GM18520 (cell line): ENCODE data around the gene MUC5B.
"Not testable (repeated sequence)": the region's sequence is repeated elsewhere in the genome, so short reads cannot be mapped to it uniquely, and the experiment has no call there.

Experiments
- ATAC-seq: cut with Tn5 transposase; IDR thresholded peaks from one replicate; pipeline ENCODE4 v1.9.1; 2021; ENCODE audit not compliant: unreplicated experiment

Gene MUC5B

DNA sequence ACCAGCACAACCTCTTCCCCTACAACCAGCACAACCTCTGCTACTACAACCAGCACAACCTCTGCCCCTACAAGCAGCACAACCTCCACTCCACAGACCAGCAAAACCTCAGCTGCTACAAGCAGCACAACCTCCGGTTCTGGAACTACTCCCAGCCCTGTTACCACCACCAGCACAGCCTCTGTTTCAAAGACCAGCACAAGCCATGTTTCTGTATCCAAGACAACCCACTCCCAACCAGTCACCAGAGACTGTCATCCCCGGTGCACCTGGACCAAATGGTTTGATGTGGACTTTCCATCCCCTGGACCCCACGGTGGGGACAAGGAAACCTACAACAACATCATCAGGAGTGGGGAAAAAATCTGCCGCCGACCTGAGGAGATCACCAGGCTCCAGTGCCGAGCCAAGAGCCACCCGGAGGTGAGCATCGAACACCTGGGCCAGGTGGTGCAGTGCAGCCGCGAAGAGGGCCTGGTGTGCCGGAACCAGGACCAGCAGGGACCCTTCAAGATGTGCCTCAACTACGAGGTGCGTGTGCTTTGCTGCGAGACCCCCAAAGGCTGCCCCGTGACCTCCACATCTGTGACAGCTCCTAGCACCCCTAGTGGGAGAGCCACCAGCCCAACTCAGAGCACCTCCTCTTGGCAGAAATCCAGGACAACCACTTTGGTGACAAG, 34.3 kb upstream of the MUC5B start:
- ATAC-seq, result not testable (repeated sequence)

DNA sequence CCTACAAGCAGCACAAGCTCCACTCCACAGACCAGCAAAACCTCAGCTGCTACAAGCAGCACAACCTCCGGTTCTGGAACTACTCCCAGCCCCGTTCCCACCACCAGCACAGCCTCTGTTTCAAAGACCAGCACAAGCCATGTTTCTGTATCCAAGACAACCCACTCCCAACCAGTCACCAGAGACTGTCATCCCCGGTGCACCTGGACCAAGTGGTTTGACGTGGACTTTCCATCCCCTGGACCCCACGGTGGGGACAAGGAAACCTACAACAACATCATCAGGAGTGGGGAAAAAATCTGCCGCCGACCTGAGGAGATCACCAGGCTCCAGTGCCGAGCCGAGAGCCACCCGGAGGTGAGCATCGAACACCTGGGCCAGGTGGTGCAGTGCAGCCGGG, 33.0 kb upstream of the MUC5B start:
- ATAC-seq, result not testable (repeated sequence)

DNA sequence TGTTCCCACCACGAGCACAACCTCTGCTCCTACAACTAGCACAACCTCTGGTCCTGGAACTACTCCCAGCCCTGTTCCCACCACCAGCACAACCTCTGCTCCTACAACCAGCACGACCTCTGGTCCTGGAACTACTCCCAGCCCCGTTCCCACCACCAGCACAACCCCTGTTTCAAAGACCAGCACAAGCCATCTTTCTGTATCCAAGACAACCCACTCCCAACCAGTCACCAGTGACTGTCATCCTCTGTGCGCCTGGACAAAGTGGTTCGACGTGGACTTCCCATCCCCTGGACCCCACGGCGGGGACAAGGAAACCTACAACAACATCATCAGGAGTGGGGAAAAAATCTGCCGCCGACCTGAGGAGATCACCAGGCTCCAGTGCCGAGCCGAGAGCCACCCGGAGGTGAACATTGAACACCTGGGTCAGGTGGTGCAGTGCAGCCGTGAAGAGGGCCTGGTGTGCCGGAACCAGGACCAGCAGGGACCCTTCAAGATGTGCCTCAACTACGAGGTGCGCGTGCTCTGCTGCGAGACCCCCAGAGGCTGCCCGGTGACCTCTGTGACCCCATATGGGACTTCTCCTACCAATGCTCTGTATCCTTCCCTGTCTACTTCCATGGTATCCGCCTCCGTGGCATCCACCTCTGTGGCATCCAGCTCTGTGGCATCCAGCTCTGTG, 30.9 kb upstream of the MUC5B start:
- ATAC-seq, result not testable (repeated sequence)

DNA sequence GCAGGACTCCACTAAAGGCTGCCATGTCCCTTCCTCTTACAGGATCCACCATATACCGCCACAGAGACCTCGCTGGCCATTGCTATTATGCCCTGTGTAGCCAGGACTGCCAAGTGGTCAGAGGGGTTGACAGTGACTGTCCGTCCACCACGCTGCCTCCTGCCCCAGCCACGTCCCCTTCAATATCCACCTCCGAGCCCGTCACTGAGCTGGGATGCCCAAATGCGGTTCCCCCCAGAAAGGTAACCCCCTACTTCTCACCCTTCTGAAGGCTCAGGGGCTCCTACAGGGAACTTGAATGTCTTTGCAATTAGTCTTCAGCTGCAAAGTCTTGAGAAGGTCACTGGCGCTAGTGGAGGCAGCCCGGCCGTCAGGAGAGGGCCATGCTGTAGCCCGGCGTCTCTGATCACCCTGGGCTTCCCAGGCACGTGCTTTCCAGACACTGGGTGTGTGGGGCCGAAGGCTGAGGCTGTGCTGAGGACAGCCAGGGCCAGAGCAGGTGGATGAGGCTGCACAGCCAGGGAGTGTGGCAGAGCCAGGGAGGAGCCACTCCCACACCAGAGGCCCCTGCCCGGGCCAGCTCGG, 30.0 kb upstream of the MUC5B start:
- no peak for ATAC-seq

DNA sequence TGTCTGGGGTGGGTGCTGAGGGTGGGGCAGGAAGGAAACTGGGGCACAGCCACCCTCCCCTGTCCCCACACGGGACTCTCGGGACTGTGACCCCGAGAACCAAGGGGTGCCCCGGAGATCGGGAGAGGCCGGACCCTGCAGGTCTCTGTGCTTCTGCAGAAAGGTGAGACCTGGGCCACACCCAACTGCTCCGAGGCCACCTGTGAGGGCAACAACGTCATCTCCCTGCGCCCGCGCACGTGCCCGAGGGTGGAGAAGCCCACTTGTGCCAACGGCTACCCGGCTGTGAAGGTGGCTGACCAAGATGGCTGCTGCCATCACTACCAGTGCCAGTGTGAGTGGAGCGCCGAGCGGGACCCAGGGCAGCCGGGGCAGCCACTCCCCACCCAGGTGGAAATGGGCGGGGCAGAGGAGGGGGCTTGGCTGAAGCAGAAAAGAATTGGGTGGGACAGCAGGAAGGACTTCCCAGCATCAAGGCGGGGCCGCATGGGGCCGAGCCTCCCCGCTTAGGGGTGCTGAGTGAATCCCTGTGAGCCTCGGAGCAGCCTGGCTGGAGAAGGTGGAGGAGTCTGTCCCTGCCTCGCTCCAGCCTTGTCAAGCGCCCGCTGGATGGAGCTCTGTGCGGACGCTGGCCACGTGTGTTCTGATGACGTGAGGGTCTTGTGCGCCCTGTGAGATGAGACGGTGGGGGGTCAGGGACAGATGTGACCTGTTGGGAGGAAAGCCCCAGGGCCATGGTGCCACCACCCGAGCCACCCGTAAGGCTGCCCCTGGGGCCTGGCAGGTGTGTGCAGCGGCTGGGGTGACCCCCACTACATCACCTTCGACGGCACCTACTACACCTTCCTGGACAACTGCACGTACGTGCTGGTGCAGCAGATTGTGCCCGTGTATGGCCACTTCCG, 29.3 kb upstream of the MUC5B start:
- ATAC-seq, result no peak

DNA sequence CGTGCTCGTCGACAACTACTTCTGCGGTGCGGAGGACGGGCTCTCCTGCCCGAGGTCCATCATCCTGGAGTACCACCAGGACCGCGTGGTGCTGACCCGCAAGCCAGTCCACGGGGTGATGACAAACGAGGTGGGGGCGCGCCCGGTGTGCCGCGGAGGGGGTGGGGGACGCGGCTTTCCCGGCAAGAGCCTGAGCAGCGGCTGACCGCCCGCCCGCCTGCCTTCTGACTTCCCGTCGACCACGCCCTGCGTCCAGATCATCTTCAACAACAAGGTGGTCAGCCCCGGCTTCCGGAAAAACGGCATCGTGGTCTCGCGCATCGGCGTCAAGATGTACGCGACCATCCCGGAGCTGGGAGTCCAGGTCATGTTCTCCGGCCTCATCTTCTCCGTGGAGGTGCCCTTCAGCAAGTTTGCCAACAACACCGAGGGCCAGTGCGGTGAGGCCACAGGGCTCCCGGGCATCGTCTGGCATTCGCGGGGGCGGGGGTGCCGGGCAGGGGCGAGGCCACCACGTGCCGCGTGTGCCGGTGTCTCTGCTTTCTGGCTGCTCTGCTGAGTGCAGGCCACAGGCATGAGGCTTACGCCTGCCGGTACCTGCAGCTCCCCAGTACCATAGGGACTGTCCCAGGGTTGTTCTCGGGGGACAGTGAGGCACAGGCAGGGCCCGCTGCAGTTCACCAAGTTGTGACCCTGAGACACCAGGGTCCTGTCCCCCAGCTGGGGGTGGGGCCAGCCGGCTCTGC, 28.5 kb upstream of the MUC5B start:
- no peak for ATAC-seq

DNA sequence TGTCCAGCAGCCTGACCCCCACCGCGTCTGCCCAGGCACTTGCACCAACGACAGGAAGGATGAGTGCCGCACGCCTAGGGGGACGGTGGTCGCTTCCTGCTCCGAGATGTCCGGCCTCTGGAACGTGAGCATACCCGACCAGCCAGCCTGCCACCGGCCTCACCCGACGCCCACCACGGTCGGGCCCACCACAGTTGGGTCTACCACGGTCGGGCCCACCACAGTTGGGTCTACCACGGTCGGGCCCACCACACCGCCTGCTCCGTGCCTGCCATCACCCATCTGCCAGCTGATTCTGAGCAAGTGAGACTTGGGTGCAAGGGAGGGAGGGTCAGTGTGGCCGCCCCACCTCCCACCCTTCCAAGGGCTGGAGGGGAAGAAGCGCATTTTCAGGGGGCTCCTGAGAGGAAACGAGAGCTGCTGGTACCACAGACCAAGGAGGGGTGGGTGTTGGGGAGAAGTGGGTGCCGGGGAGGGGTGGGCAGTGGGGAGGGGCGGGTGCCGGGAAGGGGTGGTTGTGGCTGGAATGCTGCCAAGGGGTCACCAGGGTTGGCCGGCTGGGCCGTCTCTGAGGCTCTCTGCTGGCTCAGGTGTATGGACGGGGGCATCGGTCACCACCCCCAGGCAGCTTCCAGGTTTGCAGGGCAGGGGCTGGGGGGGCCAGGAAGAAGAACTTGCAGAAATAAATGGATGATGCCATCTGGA, 27.7 kb upstream of the MUC5B start:
- no peak for ATAC-seq

DNA sequence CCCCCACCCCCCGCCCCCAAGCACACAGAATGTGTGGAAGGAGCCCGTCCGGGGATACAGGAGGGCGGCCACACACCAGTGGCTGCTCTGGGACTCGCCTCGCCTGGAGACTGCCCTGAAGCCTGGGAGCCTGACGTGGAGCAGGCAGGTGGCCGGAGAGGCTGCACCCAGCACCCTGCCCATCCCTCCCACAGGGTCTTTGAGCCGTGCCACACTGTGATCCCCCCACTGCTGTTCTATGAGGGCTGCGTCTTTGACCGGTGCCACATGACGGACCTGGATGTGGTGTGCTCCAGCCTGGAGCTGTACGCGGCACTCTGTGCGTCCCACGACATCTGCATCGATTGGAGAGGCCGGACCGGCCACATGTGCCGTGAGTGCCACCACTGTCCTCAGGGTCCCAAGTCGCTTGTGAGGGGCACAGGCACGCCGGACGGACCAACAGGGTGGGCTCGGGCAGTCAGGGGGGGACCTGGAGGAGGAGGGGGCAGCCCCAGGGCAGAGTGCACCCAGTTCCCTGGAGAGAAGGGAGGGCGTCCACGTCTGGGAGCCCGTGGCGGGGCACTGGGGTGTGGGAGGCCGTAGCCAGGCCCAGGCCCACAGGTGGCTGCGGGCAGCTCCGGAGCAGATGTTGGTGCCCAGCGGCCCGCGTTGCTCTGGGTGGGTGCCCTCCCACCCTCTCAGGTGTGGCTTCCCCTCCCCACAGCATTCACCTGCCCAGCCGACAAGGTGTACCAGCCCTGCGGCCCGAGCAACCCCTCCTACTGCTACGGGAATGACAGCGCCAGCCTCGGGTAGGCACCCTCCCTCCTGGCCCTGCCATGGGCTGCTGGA, 27.0 kb upstream of the MUC5B start:
- no peak for ATAC-seq

DNA sequence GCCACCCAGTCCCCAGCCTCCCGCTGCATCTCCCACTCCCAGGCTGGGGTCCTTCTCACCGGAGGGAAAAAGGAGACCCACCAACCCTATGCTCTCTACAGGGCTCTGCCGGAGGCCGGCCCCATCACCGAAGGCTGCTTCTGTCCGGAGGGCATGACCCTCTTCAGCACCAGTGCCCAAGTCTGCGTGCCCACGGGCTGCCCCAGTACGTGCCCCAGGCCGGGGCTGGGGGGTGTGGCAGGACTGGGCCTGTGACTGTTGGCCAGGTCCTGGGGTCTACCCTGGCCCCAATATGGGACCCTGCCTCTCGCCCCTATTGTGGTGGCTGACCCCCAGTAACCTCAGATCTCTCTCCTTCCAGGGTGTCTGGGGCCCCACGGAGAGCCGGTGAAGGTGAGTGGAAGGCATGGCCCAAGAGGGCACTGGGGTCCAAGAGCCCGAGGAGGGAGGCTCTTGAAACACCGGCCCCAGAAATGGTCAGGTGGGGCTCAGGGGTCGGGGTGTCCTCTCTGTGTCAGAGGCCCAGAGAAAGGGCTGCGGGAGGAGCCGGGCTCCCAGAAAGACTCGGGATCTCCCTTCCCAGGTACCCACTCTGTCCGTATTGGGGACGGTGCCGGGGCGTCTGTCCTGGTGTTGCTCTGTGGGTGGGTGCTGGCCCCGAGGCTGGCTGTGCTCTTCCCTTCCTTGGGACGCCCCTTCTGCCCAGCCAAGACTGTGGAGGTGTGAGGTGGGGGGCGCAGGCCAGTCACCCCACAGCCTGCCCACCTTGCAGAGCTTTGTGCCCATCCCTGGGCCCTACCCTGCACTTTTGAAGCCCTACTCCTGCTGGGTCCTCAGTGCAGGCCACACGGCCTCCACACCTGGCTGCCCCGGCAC, 26.1 kb upstream of the MUC5B start:
- ATAC-seq, result no peak

DNA sequence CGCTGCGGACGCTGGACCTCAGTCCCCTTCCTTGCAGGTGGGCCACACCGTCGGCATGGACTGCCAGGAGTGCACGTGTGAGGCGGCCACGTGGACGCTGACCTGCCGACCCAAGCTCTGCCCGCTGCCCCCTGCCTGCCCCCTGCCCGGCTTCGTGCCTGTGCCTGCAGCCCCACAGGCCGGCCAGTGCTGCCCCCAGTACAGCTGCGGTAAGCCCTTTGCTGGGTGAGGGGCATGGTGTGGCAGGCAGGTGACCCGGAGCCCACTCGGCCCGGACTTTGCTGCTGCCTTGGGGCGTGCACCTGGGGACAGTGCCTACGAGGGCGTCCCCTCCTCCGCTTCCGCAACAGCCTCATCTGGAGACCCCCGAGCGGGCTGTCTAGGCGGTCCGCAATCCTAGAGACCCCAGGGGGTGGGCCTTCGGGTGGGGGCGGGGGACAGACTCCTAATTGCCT, 25.4 kb upstream of the MUC5B start:
- ATAC-seq, result no peak

DNA sequence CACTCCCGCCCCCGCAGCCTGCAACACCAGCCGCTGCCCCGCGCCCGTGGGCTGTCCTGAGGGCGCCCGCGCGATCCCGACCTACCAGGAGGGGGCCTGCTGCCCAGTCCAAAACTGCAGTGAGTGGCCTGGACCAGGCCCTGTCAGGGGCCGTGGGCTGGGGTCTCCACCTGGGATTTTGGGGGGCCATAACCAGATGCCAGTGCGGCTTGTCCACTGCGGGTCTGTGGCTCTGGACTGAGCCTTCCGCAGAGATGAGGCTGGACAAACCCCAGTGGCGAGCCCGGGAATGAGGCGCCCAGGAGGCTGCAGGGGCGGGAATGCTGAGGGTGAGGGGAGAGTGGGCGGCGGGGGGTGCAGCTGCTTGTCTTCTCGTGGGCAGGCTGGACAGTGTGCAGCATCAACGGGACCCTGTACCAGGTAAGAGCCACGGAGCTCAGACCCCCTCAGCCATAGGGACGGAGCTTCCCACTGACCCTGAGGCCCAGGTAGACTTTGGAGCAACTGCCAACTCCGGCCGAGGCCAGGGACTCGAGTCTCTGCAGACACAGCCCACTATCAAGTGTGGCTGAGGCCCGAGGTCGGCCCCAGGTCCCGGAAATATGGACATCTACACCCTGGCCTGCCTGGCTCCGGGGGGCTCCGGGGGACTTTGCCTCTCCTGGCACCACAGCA, 24.8 kb upstream of the MUC5B start:
- ATAC-seq, result no peak

DNA sequence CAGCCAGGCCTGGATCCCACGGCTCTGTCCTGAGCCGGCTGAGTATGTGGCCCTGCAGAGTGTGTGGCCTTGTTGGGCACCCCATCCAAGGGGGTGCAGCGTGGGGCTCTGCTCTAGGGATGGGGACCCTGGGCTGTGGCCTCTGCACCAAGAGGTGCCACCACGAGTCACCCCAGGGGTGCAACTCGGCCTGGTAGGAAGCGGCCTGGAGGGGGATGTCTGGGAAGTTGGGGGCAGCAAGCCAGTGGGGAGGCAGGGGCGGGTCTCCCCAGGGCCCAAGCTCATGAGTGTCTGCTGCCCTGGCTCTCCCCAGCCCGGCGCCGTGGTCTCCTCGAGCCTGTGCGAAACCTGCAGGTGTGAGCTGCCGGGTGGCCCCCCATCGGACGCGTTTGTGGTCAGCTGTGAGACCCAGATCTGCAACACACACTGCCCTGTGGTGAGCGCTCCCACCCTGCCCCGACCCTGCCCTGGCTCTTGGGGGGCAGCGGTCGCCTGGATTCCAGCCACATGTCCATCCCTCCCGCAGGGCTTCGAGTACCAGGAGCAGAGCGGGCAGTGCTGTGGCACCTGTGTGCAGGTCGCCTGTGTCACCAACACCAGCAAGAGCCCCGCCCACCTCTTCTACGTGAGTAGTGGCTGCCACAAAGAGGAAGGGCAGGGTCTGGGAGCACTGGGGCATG, 24.2 kb upstream of the MUC5B start:
- no peak for ATAC-seq

DNA sequence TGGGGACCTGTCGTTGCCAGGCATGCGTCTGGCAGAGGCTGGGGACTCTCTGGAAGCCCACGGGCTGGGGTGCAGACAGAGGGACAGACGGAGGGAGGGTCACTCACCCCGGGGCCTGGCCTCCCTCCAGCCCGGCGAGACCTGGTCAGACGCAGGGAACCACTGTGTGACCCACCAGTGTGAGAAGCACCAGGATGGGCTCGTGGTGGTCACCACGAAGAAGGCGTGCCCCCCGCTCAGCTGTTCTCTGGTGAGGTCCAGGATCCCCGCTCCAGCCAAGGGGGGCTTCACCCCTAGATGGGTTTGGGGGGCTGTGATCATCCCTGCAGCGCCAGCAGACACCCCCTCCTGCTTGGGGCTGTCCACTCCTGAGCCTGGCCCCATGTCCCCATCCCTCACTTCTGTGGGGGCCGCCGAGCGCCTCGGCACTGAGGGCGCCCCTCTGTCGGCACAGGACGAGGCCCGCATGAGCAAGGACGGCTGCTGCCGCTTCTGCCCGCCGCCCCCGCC, 23.6 kb upstream of the MUC5B start:
- no peak for ATAC-seq

DNA sequence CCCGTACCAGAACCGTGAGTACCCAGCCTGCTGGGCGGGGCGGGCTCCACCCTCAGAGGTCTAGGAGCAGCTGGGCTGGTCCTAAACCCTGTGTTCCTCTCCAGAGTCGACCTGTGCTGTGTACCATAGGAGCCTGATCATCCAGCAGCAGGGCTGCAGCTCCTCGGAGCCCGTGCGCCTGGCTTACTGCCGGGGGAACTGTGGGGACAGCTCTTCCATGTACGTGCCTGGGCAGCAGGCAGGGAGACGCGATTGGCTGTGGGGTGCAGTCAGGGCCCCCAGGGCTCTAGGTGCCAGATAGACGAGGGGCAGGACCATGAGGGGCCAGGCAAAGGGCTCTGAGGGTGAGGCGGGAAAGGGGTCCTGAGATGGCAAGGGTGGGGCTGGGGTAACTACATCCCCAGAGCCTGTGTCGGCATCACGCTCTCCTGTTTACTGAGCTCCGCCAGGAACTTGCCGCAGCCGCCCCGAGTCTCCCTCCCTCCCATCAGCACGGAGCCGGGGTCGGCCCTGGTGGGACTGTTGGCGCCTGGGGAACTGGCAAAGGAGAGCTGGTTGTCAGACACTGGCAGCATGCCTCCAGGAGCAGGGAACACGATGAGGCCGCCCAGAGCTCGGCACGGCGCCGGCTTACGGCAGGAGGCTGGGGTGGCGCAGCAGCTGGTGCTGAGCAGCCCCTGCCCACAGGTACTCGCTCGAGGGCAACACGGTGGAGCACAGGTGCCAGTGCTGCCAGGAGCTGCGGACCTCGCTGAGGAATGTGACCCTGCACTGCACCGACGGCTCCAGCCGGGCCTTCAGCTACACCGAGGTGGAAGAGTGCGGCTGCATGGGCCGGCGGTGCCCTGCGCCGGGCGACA, 22.9 kb upstream of the MUC5B start:
- no peak for ATAC-seq

DNA sequence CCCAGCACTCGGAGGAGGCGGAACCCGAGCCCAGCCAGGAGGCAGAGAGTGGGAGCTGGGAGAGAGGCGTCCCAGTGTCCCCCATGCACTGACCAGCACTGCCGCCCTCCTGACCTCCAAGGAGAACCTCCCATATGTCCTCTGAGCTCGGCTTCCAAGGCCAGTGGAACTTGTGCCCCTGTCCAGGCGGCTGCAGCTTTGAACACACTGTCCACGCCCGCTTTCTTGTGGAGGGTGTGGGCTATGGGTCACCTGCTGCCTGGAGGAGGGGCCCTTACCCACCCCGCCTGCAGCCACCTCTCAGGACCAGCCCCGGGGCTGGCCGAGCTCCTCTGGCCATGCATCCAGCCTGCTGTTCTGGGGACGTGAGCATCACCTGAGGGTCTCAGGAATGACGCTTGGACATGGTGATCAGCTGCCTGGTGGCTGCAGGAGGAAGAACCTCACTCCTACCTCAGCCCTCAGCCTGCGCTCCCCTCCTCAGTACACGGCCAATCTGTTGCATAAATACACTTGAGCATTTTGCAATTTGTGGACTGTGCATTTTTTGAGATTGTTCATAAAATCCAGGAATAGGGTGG, 22.2 kb upstream of the MUC5B start:
- no peak for ATAC-seq
